CD4-positive, alpha-beta T cell (primary cell): ENCODE results near the gene FAM222B. TPM values are rescaled to one million over a fixed set of nuclear protein-coding genes. Genes with fewer than 3 reads are reported as not detected.
"Not testable (repeated sequence)": the region's sequence is repeated elsewhere in the genome, so short reads cannot be mapped to it uniquely, and the experiment has no call there.

Experiments used
- ATAC-seq: fragments of 200-7000 bp; cut with Tn5 transposase; one replicate; pipeline ENCODE4 v1.10.0; 2022; ENCODE audit warnings: mild to moderate bottlenecking; ENCODE audit not compliant: poor library complexity
- CTCF ChIA-PET: fragments of 350-600 bp; sonication (Branson Sonifier 250); formaldehyde crosslinking; loops from one replicate; lab custom pipeline; 2021; ENCODE audit warnings: antibody characterized with exemption, inconsistent platforms; lab: Charles Lee
- POLR2A ChIA-PET: fragments of 350-600 bp; sonication (Branson Sonifier 250); formaldehyde crosslinking; loops from one replicate; lab custom pipeline; 2021; ENCODE audit warnings: antibody characterized with exemption, inconsistent platforms; lab: Charles Lee
- DNase-seq, 14 experiments: peaks; one replicate each; pipeline ENCODE4 v3.0.0-alpha.2; 2013 to 2020; ENCODE audit warnings: mixed read lengths in 2 of 14
- H3K27ac ChIP-seq, 2 donors: one replicate each; pipeline versions ENCODE4 v1.5.1 to v1.7.0; 2013; ENCODE audit warnings: low read length in 2 of 2, low read depth in 1 of 2, mild to moderate bottlenecking in 1 of 2
- H3K27me3 ChIP-seq, 2 experiments: 1 replicate in 1 of 2; 2 replicates in 1 of 2; pipeline versions ENCODE4 v1.6.1 to v1.7.0; 2013; ENCODE audit warnings: low read length in 2 of 2, control low read depth in 1 of 2, mild to moderate bottlenecking in 1 of 2, moderate library complexity in 1 of 2; ENCODE audit not compliant: insufficient read depth in 2 of 2, control insufficient read depth in 1 of 2
- H3K36me3 ChIP-seq: one replicate; pipeline ENCODE4 v1.6.1; 2013; ENCODE audit warnings: low read length, control low read depth; ENCODE audit not compliant: insufficient read depth
- H3K4me1 ChIP-seq: one replicate; pipeline ENCODE4 v1.6.1; 2013; ENCODE audit warnings: low read length, control low read depth; ENCODE audit not compliant: insufficient read depth
- H3K4me3 ChIP-seq: one replicate; pipeline ENCODE4 v1.5.1; 2013; ENCODE audit warnings: mild to moderate bottlenecking, low read length, moderate library complexity
- H3K9me3 ChIP-seq, 2 experiments: 1 replicate in 1 of 2; 2 replicates in 1 of 2; pipeline versions ENCODE4 v1.6.1 to v1.7.0; 2013; ENCODE audit warnings: low read length in 2 of 2, mild to moderate bottlenecking in 2 of 2, control low read depth in 1 of 2, moderate library complexity in 1 of 2; ENCODE audit not compliant: control insufficient read depth in 1 of 2, insufficient read depth in 1 of 2
- H3K27ac Mint-ChIP-seq: one replicate; pipeline ENCODE4 v1.8.0; 2020; ENCODE audit warnings: mixed read lengths
- H3K27me3 Mint-ChIP-seq: one replicate; pipeline ENCODE4 v1.8.0; 2021; ENCODE audit warnings: mixed read lengths
- H3K36me3 Mint-ChIP-seq: one replicate; pipeline ENCODE4 v1.8.0; 2021; ENCODE audit warnings: low read depth, mixed read lengths
- H3K4me1 Mint-ChIP-seq: one replicate; pipeline ENCODE4 v1.8.0; 2021; ENCODE audit warnings: low read depth, mixed read lengths
- H3K4me3 Mint-ChIP-seq: one replicate; pipeline ENCODE4 v1.8.0; 2020; ENCODE audit warnings: mild to moderate bottlenecking, mixed read lengths
- H3K9me3 Mint-ChIP-seq: one replicate; pipeline ENCODE4 v1.8.0; 2020; ENCODE audit warnings: mixed read lengths
- CTCF ChIP-seq: fragments of 200-600 bp; IDR thresholded peaks from one replicate; pipeline ENCODE4 v1.8.0; 2022; ENCODE audit warnings: antibody characterized with exemption, mild to moderate bottlenecking
- intact Hi-C, 2 experiments: fragments of 100-400 bp; cut with DNase I in 1 of 2; cut with micrococcal nuclease in 1 of 2; formaldehyde crosslinking; loops; one replicate each; pipeline versions ENCODE4 v1.15.1 to v1.9.0; 2023 to 2025; cut with DNase I, micrococcal nuclease
- total RNA-seq, 174 experiments: library from RNA in 2 of 174; stranded (reverse) in 2 of 174; gene quantifications; one replicate each; pipeline ENCODE4 v1.2.3 and lab custom pipeline; 2021 to 2026

Gene FAM222B
- total RNA-seq, 2 experiments from 2014 or later: 17.3 to 17.5 TPM

GRCh38 chr17:28810437-28810836 is 32.2 kb downstream of the FAM222B start:
- H3K4me1 Mint-ChIP-seq: peaks cover 49% of the 10 kb centered on the region
- H3K9me3 Mint-ChIP-seq: no peaks in the 10 kb centered on the region
- H3K4me3 Mint-ChIP-seq: no peak overlapping the region
- DNase-seq: no peak
- no peak overlapping the region for H3K27ac ChIP-seq
- H3K9me3 ChIP-seq: no peaks in the 10 kb centered on the region
- H3K27me3 ChIP-seq: no peaks in the 10 kb centered on the region
- no peak overlapping the region for H3K4me3 ChIP-seq
- intact Hi-C loops: loop anchor here (5.0 kb wide), 3 partner anchors 47 to 163 kb away; partner anchors contain the start of genes BLTP2 (in 1 of the 2), ERAL1 (in 1 of the 2), NEK8 (in 1 of the 2) and TLCD1 (in 1 of the 2)
- no peak for TF ChIP-seq CTCF
- peaks cover 8% of the 10 kb centered on the region for H3K36me3 ChIP-seq
- peaks cover 43% of the 10 kb centered on the region for H3K36me3 Mint-ChIP-seq
- no peak for ATAC-seq
- no peaks in the 10 kb centered on the region for H3K27me3 Mint-ChIP-seq
- peaks cover 15% of the 10 kb centered on the region for H3K4me1 ChIP-seq
- peak overlapping the region; percentile 90 for H3K27ac Mint-ChIP-seq
- ChIA-PET POLR2A (interaction anchor here (1.2 kb wide), 1 partner anchor 83 kb away, joined by 3 read pairs; no protein-coding TSS in a partner anchor), CTCF (interaction anchor here (1.8 to 3.9 kb wide), 4 partner anchors 46 to 92 kb away, joined by 6 to 24 read pairs (median 12); partner anchors contain the start of genes DHRS13 and TLCD1)

GRCh38 chr17:28807925-28808634 is 34.5 kb downstream of the FAM222B start:
- TF ChIP-seq CTCF: no peak
- Mint-ChIP-seq H3K27me3 (no peaks in the 10 kb centered on the region), H3K36me3 (peaks cover 50% of the 10 kb centered on the region), H3K4me1 (peaks cover 47% of the 10 kb centered on the region), H3K9me3 (no peaks in the 10 kb centered on the region), H3K27ac (peak overlapping the region; percentile 68), H3K4me3 (no peak overlapping the region)
- DNase-seq: no peak
- H3K9me3 ChIP-seq: no peaks in the 10 kb centered on the region
- no peak overlapping the region for H3K27ac ChIP-seq
- no peak for ATAC-seq
- CTCF ChIA-PET: interaction anchor here (1.0 to 3.9 kb wide), 4 partner anchors 17 to 81 kb away, joined by 3 to 24 read pairs (median 4); partner anchors contain the start of gene TLCD1
- peaks cover 21% of the 10 kb centered on the region for H3K36me3 ChIP-seq
- POLR2A ChIA-PET: interaction anchor here (0.9 kb wide), 1 partner anchor 22 kb away, joined by 3 read pairs; no protein-coding TSS in a partner anchor
- H3K4me1 ChIP-seq: peaks cover 15% of the 10 kb centered on the region
- no peak overlapping the region for H3K4me3 ChIP-seq
- intact Hi-C loops: loop anchor here in 1 of 2 experiments (5.0 kb wide), 1 partner anchor 41 kb away; no protein-coding TSS in a partner anchor
- no peaks in the 10 kb centered on the region for H3K27me3 ChIP-seq

- DNase-seq (no peak), ATAC-seq (no peak)
- Histone ChIP-seq H3K36me3 (no peaks in the 10 kb centered on the region), H3K27ac (no peak overlapping the region), H3K4me1 (no peaks in the 10 kb centered on the region), H3K4me3 (no peak overlapping the region), H3K9me3 (no peaks in the 10 kb centered on the region), H3K27me3 (no peaks in the 10 kb centered on the region)
- H3K9me3 Mint-ChIP-seq: no peaks in the 10 kb centered on the region
- peaks cover 8% of the 10 kb centered on the region for H3K36me3 Mint-ChIP-seq
- POLR2A ChIA-PET: no interaction called here
- no peak for TF ChIP-seq CTCF
- no peak overlapping the region for H3K27ac Mint-ChIP-seq
- intact Hi-C loops: no loop called here
- no peak overlapping the region for H3K4me3 Mint-ChIP-seq
- CTCF ChIA-PET: no interaction called here
- H3K27me3 Mint-ChIP-seq: no peaks in the 10 kb centered on the region
- peaks cover 18% of the 10 kb centered on the region for H3K4me1 Mint-ChIP-seq
Observed at GRCh38 chr17:28796062-28796461, 46.5 kb downstream of the FAM222B start.

GRCh38 chr17:28794846-28795441 is 47.6 kb downstream of the FAM222B start:
- POLR2A ChIA-PET, H3K4me1 ChIP-seq, DNase-seq, H3K4me3 Mint-ChIP-seq, CTCF ChIA-PET, intact Hi-C loops, H3K4me3 ChIP-seq, ATAC-seq, H3K27me3 Mint-ChIP-seq, H3K27ac Mint-ChIP-seq, H3K9me3 ChIP-seq, H3K27ac ChIP-seq, H3K36me3 ChIP-seq, H3K9me3 Mint-ChIP-seq, H3K27me3 ChIP-seq: not testable (repeated sequence)
- Mint-ChIP-seq H3K4me1 (peaks cover 26% of the 10 kb centered on the region), H3K36me3 (peaks cover 13% of the 10 kb centered on the region)
